ENCODE results near the gene GBF1.
"Not testable (repeated sequence)": the region's sequence is repeated elsewhere in the genome, so short reads cannot be mapped to it uniquely, and the experiment has no call there.

Gene GBF1

GRCh38 chr10:102300278-102300843, 55.0 kb downstream of the GBF1 start:
- no peak for DNase-seq (ENCODE audit: low read depth)
- TF ChIP-seq, protein P1, sequence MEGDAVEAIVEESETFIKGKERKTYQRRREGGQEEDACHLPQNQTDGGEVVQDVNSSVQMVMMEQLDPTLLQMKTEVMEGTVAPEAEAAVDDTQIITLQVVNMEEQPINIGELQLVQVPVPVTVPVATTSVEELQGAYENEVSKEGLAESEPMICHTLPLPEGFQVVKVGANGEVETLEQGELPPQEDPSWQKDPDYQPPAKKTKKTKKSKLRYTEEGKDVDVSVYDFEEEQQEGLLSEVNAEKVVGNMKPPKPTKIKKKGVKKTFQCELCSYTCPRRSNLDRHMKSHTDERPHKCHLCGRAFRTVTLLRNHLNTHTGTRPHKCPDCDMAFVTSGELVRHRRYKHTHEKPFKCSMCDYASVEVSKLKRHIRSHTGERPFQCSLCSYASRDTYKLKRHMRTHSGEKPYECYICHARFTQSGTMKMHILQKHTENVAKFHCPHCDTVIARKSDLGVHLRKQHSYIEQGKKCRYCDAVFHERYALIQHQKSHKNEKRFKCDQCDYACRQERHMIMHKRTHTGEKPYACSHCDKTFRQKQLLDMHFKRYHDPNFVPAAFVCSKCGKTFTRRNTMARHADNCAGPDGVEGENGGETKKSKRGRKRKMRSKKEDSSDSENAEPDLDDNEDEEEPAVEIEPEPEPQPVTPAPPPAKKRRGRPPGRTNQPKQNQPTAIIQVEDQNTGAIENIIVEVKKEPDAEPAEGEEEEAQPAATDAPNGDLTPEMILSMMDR (IDR thresholded peaks at IDR 0.05; ENCODE audit: insufficient read depth, low read depth, low read length, missing control alignments): no peak
- no peak overlapping the region for H3K4me3 ChIP-seq (ENCODE audit: low read depth, low read length)

GRCh38 chr10:102300912-102301311, 55.6 kb downstream of the GBF1 start:
- H3K4me3 ChIP-seq (ENCODE audit: low read depth, low read length); DNase-seq (ENCODE audit: low read depth): not testable (repeated sequence)

DNA sequence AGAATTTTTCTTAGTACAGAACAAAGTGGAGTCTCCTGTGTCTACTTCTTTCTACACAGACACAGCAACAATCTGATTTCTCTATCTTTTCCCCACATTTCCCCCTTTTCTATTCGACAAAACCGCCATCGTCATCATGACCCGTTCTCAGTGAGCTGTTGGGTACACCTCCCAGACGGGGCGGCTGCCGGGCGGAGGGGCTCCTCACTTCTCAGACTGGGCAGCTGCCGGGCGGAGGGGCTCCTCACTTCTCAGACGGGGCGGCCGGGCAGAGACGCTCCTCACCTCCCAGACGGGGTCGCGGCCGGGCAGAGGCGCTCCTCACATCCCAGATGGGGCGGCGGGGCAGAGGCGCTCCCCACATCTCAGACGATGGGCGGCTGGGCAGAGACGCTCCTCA, 56.0 kb downstream of the GBF1 start:
- DNase-seq (ENCODE audit: low read depth); H3K4me3 ChIP-seq (ENCODE audit: low read depth, low read length): not testable (repeated sequence)

DNA sequence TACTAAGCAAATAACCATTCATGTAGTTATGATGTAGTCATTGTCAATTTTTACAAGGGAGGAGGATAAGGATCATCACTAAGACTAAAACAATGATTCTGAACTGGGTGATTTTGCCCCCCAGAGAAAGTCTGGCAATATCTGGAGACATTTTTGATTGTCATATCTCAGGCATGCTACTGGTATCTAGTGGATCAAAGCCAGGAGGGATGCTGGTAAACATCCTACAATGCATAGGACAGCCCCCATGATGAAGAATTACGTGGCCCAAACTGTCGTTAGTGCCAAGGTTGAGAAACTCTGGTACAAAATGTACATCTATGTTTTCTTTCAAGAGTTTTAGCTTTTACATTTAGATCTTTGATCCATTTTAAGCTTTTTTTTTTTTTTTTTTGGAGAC, 57.3 kb downstream of the GBF1 start:
- TF ChIP-seq, protein P1 (IDR thresholded peaks at IDR 0.05; ENCODE audit: insufficient read depth, low read depth, low read length, missing control alignments): no peak
- H3K4me3 ChIP-seq (ENCODE audit: low read depth, low read length): no peak overlapping the region
- no peak for DNase-seq (ENCODE audit: low read depth)

- no peak for DNase-seq (ENCODE audit: low read depth)
- no peak overlapping the region for H3K4me3 ChIP-seq (ENCODE audit: low read depth, low read length)
- TF ChIP-seq, protein P1 (IDR thresholded peaks at IDR 0.05; ENCODE audit: insufficient read depth, low read depth, low read length, missing control alignments): no peak
Observed at GRCh38 chr10:102306006-102306405, 60.7 kb downstream of the GBF1 start.

- H3K4me3 ChIP-seq (ENCODE audit: low read depth, low read length): no peak overlapping the region
- TF ChIP-seq, protein P1 (IDR thresholded peaks at IDR 0.05; ENCODE audit: insufficient read depth, low read depth, low read length, missing control alignments): no peak
- DNase-seq (ENCODE audit: low read depth): no peak
Observed at GRCh38 chr10:102306710-102307109, 61.4 kb downstream of the GBF1 start.

GRCh38 chr10:102308318-102308717, 63.0 kb downstream of the GBF1 start:
- H3K4me3 ChIP-seq (ENCODE audit: low read depth, low read length); DNase-seq (ENCODE audit: low read depth): not testable (repeated sequence)

DNA sequence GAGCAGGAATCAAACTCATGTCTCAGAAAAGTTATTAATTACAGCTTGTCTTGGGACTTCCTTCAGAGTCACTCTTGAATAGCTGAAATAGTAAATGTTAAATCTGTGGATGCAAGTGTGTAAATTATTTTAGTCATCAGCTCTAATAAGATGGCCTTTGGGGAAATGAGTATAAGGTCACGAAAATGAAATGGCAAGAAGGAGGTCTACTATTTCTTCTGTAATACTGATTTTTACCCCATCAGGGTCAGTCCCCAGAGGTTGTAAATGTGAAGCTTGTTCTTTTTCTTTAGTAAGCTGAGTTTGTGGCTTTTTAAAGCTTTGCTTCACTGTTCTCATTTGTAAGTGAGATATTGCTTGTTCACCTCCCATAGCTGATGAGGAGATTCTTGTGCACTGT, 63.9 kb downstream of the GBF1 start:
- DNase-seq (ENCODE audit: low read depth): no peak
- no peak overlapping the region for H3K4me3 ChIP-seq (ENCODE audit: low read depth, low read length)
- TF ChIP-seq, protein P1 (IDR thresholded peaks at IDR 0.05; ENCODE audit: insufficient read depth, low read depth, low read length, missing control alignments): no peak

DNA sequence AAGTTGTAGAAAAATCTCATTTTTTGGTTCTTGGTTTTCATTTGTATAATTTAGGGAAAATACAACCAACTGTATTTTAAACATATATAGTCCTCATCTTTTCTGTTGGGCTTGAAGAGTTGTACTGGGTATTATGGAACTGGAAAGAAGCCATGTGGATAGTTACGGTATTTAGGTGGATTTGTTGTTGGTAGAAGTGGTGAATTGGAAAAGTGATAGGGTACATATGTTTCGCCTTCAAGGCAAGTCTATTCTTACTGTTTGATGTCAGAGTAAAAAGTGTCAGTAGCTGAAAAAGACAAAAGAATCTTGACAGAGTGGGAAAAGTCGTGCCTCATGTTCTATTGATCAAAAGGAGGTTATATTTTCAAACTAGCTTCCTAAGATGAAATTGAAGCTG, 64.6 kb downstream of the GBF1 start:
- DNase-seq (ENCODE audit: low read depth): no peak
- TF ChIP-seq, protein P1 (IDR thresholded peaks at IDR 0.05; ENCODE audit: insufficient read depth, low read depth, low read length, missing control alignments): no peak
- no peak overlapping the region for H3K4me3 ChIP-seq (ENCODE audit: low read depth, low read length)
